Cortex of kidney (tissue), 1 donor: Measurements from ENCODE around the gene PPY.
"Not testable (repeated sequence)": the region's sequence is repeated elsewhere in the genome, so short reads cannot be mapped to it uniquely, and the experiment has no call there.

Experiments used
- DNase-seq: peaks from one replicate; lab custom pipeline; 2025; lab: John Stamatoyannopoulos, UW

PPY gene, protein sequence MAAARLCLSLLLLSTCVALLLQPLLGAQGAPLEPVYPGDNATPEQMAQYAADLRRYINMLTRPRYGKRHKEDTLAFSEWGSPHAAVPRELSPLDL

DNA sequence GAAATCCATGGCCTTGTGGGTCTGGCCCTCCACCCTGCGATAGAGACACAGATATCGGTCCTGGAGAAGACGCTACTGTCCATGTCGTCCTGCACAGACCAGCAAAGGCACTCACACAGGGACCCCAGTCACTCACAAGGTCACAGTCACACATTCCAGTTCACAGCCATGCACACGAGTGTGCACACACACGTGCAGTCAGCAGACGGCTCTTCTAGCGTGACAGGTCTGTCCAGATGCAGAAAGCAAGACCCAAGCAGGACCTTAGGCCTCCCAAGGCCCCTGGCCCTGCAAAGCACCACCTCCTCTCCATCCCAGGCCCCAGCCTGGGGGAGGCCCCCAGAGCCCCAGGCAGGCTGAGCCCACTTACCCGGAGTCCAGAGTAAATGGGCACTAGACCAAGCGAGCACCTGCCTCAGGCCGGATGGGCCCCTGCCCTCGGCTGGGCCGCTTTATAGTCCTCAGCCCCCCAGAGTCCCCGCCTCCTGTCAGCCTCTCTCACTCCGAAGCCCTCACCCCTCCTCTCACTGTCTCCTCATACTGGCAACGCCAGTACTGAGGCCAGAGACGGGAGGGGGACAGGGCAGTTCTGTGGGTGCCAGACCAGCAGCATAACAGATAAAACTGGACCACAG, at the start of gene PPY:
TSS of gene PPY (minus strand) at position 426 of the 635 bp plus-strand sequence. CDS start 822 bp downstream, outside the sequence.
- DNase-seq = no peak

DNA sequence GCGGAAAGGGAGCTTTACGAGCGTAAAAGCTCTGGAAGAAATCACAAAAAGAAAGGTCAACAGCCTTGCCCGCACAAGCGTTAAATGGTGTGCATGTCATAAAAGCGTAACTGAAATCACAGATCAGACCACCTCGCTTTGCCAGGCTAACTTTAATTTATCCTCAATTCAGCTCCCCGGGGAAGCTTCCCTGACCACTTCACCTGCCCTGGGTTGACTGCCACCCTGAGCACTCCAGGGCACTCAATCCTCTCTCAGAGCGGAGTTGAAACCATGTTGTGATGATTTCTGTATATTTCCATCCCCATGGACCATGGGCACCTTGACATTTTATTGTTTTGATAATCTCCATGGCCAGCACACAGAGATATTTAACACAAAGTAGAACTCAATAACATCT, 46.0 kb upstream of the PPY start:
- no peak for DNase-seq

DNA sequence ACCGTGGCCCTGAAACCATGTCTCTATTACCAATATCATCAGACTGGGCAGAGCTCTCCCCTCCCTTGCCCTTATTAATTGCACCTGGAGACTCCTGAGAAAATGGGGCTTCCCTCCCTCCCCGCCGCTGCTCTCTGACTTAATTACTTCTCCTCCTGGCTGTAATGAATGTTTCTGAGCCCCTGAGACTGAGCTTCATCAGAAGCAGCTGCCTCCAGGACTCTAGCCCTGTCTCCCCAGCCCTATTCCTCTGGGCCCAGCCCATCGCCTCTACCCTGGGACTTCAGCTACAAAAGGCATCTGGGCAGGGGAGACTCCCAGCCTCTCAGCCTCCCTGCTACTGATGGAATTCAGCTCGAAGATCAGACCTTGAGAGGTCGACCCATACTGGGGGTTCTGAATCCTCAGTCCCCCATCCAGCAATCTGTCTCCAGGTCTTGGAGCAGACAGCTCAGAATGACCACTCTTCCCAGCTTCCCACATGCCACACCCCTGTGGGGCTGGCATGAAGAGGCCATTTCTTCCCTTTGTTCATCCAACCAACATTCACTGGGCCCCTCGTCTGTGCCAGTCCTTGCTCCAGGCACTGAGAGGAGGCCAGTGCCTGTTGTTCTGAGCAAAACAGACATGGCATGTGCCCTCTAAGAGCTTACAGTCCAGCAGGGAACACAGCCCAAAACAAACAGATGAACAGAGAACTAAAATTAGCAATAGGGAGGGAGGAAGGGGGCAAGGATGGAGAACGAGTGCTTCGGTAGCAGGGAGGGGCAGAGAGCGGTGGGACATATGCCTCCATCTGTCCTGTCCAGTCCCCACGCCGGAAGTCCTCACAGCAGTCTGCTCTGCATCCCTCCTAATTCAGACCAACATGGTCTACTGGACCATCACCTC, 45.1 kb upstream of the PPY start:
- DNase-seq = no peak

DNA sequence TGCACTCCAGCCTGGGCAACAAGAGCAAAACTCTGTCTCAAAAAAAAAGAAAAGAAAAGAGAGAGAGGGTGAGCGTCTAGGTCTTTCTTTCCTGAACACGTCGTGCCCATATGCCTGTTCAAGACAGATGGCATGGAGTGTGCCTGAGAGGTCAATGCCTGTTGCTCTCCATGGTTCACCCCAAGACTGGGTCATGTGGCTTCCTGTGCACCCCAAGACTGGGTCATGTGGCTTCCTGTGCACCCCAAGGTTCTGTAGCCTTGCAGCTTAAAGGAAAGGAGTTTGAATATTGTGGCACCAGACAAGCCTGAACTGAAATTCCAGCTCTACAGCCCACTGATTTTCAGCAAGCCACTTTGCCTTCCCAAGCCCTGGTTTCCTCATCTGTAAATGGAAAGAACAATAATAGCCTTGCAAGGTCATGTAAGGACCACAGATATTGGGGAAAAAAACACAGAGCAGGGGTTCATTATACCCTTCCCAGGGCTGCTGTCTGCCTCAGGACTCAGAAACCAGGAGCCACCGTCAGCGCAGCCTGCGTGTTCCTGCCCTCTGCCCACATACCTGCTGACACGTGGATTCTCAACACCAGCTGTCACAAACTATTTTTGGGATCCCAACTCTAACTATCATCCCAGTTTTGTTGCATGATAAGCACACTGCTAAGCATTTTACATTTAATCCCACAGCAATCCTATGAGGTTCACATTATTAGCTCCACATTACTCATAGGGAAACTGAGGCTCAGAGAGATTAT, 44.1 kb upstream of the PPY start:
- DNase-seq = no peak

DNA sequence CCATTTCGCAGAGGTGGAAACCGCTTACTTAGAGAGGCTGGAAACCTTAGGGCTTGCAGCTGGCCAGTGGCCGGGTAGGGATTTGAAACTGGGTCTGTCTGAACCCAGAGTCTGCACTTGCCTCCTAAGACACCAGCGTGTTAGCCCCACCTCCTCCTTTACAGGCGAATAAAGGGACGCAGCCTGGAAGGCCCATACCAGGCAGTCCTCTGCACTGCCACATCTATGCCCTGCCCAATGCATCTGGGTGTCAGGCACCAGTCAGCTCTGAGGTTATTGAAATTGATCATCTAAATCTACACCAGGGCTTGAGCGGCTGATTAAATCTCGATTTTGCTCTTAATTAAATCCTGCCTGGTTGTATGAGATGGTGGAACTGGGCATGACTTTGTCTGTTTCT, 42.2 kb upstream of the PPY start:
- no peak for DNase-seq

DNA sequence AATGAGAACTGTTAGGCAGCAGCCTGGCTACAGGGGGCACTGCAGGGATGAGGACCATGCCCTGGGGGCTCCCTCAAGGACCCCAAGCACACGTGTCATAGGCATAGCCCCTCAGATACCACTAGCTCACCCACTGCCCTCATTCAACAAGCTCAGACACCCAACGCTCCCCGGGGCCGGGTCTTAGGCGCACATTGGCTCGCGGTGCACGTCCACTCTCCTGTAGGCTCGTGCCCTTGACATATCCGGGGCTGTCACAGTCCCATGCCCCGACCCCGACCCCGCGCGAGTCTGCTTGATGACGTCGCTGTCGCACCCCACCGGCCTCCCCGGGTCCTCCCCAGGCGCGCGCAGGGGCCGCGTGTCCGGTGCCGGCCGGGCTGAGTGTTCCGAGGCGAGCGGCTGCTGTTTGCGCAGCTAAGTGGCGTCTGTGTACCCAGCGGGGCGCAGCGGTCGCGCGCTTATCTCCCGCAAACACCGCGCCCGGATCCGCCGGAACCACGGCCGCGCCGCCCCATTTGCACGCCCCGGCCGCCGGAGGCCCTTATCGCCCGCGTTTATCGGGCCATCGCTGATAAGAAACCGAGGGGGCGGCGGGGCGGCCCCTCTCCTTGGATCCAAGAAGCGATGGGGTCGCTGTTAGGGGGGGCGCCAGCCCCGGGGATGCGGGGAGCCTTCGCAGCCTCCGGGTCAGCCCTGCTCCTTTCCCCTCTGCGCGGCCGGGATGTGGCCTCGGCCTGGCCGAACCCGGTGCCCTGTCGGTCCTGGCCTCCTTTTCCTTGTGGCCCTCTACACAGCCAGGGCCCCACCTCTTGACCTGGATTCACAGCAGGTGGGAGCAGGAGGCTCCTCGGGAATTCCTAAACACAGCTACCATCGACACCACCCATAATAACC, 41.5 kb upstream of the PPY start:
- no peak for DNase-seq

DNA sequence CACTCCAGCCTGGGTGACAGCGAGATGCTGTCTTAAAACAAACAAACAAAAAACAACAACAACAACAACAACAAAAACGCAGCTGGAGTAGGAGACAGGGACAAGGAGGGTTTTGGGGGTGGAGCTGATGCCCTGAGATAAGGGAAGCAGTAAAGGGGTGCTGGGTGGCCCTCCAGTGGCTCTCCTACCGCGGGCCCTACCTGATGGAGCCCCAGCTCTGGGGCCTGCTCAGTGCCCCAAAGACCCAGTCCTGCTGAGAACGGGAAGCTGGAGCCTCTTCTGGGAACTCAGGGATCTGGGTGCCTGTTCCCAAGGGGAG, 40.9 kb upstream of the PPY start:
- no peak for DNase-seq

DNA sequence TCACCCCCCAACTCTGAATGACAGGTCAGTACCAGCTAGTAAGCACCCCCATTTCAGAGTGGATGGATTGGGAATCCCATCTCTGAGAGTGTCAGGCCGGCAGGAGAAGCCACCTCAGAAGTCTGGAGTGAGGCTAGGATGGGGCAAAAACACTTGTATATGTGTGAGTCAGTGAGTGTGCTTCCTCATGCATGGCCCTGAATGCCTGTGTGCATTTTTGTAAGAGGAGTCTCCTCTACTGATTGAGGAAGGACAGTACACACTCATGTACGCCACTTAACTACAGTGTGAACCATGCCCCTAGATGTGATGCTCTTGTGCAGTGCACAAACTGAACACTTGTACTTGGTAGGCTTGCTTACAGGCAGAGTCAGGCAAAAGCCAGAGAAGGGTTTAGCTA, 39.9 kb upstream of the PPY start:
- DNase-seq = no peak

DNA sequence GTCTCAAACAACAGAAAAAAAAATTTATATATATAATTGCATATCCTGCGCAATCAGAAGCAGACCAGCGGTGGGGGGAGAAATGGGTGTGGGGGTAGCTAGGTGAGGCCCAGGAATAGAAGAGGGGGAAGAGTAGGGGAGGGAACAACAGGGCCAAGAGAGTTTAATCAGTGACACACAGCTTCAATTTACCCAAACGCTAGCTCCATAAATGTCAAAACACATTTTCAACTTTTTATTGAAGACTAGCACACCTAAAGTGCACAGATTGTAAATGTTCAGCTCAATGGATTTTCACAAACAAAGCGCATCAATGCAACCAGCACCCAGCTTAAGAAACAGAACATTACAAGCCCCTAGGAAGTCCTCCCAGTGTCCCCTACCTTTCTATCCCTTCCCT, 37.4 kb upstream of the PPY start:
- no peak for DNase-seq

DNA sequence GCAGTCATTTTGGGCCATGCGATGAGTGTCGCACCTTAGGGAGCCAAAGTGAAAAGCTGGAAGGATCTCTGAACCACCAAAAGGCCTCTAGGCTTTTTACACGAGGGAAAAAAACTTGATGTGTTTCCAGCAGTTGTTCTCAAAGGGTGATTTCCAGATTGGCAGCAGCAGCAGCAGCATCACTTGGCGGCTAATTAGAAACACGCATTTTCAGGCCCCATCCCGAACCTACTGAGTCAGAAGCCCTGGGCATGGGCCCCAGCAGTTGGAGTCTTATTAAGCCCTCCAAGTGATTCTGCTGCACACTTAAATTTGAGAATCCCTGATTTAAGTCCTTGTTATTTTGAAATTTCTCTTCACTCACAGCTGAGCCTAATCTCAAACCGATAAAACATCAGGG, 36.7 kb upstream of the PPY start:
- no peak for DNase-seq

DNA sequence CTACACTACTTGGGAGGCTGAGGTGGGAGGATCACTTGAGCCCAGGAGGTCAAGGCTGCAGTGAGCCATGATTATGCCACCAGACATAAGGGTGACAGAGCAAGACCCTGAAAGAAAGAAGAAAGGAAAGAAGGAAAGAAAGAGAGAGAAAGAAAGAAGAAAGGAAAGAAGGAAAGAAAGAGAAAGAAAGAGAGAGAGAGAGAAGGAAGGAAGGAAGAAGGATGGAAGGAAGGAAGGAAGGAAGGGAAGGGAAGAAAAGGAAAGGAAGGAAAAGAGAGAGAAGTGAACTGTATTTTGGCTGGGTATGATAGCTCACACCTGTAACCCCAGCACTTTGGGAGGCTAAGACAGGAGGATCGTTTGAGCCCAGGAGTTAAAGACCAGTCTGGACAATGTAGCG, 35.8 kb upstream of the PPY start:
- no peak for DNase-seq

DNA sequence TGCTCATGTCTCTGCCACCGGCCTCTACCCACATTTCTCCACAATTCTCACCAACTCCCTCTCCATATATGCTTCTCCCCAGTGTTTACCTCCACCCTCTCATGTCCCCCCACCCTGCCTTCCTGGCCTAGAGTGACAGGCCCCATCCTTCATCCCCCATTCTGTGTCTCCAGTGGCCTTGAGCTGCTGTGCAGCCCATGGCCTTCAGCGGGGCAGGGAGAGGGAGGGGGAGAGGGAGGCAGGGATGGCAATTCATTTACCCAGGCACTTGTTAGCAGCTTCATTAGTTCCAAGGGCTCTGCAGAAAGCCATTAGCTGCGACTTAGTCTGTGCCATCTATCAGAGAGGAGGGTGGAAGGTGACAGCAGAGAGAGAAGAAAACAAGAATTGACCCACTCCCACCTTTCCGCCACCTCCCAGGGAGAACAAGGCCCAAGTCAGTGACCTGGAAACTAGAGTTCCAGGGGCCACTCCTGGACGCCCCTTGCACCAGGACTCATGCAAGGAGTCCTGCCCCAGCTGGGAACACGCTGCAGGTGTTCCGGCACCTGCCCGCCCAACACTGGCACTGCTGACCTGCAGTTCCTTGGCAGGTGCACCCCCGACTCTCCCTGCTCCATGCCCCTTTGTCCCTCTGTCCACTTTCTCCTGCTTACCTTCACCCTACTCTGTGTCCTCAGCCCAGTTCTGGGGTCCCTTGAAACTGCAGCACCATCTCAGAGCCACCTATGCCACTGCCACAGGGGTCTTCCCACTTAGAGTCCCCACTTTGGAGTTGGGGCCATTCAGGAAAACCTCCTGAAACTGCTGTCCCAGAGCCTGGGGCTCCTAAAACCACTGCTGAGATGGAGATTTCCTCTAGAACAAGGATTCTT, 34.9 kb upstream of the PPY start:
- no peak for DNase-seq

DNA sequence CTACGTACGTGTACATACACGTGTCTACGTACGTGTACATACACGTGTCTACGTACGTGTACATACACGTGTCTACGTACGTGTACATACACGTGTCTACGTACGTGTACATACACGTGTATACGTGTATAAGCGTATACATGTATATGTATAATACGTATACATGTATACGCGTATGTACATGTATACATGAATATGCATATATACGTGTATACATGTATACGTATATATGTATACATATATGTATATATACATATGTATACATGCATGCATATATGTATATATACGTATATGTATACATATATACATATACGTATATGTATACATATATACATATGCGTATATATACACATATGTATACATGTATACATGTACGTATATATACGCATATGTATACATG, 33.6 kb upstream of the PPY start:
- no peak for DNase-seq

DNA sequence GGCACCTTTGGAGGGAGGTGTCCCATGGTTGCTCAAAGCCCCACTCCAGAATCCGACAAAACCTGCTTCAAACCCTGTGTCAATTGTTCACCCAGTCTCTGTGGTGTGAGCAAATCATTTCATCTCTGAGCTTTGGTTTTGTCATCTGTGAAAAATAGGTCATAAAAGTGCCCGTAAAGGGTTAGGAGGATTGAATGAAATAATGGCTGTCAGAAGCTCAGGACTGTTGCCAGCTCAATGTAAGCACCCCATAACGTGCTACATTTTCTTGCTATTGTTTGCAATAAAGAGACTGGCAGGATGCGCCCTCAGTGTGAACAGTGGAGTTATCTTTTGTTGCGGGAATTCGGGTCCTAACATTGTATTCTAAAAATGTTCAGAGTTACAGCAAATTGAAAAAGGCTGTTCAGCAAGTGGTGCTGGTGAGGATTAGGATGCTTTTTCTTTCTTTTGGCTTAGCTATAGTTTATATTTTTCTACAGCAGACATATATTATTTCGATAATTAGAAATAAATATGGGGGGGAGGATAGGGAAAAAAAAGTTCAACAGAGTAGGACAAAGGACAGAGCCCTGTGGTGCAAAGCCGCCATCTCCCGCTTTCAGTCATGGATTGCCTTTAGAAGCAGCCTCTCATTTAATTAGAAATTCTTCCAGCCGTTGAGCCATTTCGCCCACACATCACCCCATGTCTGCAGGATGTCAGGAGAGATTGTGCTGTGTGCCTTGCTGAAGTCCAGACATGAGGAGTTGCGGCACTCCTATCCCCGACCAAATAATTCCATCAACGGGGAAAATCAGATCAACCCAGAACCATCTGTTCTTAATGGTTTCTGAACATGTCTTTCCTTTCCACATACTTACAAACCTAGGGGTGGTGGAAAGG, 32.3 kb upstream of the PPY start:
- DNase-seq = no peak

DNA sequence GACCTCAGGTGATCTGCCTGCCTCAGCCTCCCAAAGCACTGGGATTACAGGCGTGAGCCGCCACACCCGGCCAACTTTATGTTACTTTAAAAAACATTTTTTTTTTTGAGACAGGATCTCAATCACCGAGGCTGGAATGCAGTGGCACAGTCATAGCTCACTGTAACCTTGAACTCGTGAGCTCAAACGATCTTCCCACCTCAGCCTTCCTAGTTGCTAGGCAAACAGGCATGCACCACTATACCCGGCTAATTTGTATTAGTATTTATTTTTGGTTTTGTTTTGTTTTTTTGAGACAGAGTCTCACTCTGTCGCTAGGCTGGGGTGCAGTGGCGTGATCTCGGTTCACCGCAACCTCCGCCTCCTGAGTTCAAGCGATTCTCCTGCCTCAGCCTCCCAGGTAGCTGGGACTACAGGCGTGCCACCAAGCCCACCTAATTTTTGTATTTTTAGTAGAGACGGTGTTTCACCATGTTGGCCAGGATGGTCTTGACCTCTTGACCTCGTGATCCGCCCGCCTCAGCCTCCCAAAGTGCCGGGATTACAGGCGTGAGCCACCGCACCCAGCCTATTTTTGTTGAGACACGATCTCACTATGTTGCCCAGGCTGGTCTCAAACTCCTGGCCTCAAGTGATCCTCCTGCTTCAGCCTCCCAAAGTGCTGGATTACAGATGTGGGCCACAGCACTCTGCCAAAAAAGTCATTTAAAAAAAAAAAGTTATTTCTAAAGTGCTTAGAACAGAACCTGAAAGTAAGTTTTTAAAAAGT, 30.4 kb upstream of the PPY start:
- DNase-seq = not testable (repeated sequence)

DNA sequence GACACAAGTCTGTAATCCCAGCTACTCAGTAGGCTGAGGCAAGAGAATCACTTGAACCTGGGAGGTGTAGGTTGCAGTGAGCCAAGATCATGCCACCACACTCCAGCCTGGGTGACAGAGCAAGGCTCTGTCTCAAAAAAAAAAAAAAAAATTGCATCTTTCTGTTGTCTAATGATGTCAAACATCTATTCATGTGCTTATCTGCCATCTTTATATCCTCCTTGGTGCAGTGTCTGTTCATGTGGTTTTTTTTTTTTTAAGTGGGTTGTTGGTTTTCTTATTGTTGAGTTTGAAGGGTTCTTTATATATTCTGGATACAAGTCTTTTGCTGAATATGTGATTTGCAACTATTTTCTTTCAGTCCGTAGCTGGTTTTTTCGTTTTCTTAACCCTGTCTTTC, 29.2 kb upstream of the PPY start:
- not testable (repeated sequence) for DNase-seq

DNA sequence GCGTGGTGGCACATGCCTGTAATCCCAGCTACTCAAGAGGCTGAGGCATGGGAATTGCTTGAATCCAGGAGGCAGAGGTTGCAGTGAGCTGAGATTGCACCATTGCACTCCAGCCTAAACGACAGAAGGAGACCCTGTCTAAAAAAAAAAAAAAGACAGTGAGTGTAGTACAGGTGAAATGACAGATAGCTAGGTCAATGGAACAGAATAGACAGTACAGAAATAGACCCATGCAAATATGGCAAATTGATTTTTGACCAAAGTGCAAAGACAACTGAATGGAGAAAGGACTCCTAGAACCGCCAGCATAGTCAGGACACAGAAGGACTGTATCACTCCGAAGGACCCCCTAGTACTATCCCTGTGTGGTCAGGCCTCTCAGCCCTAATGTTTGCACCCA, 28.1 kb upstream of the PPY start:
- DNase-seq = no peak

DNA sequence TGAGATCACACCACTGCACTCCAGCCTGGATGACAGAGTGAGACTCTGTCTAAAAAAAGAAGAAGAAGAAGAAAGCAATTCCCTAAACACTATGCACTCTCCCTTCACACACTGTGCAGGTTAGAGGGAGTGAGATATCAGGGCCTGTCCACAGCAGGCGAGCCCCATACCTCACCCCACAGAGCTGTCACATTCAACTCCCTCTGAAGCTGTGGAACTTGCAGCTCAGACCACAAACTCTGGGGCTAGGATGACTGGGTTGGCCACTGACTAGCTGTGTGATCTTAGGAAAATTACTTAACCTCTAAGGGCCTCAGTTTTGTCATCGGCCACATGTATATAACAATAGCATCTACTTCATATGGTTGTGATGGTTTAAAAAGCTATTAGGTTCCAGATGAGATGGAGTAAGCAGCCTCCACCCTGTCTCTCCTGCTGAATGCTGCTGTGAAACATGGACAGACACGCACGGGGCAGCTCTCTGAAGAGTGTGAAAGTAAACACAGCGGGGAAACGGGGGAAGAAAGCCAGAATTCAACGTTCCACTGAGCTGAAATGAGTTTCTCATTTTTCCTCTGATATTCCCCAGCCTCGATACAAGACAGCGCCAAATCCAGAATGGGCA, 25.1 kb upstream of the PPY start:
- no peak for DNase-seq

DNA sequence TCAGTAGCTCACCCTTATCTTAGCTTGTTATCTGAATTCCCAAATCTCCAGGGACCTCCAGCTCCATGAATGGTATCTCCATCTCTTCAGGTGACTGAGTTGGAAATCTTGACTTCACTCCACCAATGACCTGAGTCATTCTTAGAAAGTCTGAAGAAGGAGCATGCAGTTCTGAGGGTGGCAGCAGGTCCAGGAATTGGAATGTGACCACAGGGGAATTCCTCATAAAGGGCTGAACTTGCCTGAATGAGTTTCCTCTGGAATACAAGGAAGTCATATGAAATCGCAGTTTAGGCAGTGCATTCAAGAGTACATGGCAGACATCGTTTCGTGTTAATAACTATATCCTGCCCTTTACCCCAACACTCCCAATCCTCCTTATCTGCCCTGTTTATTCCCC, 24.0 kb upstream of the PPY start:
- DNase-seq = no peak
